PFSK-1 (cell line): ENCODE results near the gene METTL1.

Source experiments
- FOXP2 ChIP-seq: optimal IDR thresholded peaks from 2 replicates; pipeline ENCODE3; 2011; ENCODE audit warnings: borderline replicate concordance, control low read depth, inconsistent platforms; ENCODE audit not compliant: insufficient read depth; ENCODE audit errors: extremely low read length, extremely low read depth
- POLR2AphosphoS5 ChIP-seq: IDR thresholded peaks from 2 replicates; pipeline ENCODE4 v1.6.1; 2012; ENCODE audit warnings: low read depth, mild to moderate bottlenecking, control low read depth, low read length, moderate library complexity
- SIN3A ChIP-seq: IDR thresholded peaks from 2 replicates; pipeline ENCODE4 v1.6.1; 2012; ENCODE audit warnings: mild to moderate bottlenecking, low read length, moderate library complexity, borderline replicate concordance; ENCODE audit not compliant: insufficient read depth
- TAF1 ChIP-seq: IDR thresholded peaks from 2 replicates; pipeline ENCODE4 v1.6.1; 2012; ENCODE audit warnings: low read length, control low read depth, borderline replicate concordance; ENCODE audit not compliant: insufficient read depth
- TF ChIP-seq, protein P1 (sequence below), 2 experiments: IDR thresholded peaks; 2 replicates each; pipeline versions ENCODE4 v1.6.1 to v1.8.0; 2011 to 2012; ENCODE audit warnings: low read depth in 2 of 2, low read length in 2 of 2, control low read depth in 1 of 2, inconsistent platforms in 1 of 2, mild to moderate bottlenecking in 1 of 2, moderate library complexity in 1 of 2; ENCODE audit not compliant: insufficient read depth in 1 of 2

DNA sequence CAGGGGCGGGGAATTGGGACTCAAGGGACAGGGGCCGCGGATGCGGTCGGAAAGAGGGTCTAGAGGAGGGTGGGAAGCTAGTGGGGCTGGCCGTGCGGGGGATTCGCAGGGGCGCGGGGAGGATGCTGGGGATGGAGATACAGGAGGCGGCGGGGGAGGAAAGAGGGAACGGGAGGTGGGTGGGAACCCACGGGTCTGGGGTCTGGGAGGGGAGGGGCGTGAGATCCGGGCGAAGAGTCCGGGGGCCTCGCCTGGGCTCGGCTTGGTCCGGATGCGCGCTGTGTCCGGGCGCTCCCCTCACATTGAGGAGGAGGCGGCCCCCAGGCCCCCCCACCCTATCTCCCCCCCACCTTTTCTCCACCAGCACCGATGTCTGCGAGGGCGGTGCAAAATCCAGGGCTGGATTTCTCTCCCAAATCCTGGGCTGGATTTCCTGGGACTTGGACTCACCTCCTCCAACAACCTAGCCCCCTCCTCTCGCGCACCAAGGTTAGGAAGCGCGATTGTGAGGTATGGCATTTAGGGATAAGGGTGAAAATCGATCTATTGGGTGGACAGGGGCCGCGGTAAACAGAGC is 33.2 kb downstream of the METTL1 start, which contains the start of gene AGAP2:
- TF ChIP-seq TAF1: no peak
- TF ChIP-seq POLR2AphosphoS5: no peak
- TF ChIP-seq SIN3A: no peak
- TF ChIP-seq, protein P1, sequence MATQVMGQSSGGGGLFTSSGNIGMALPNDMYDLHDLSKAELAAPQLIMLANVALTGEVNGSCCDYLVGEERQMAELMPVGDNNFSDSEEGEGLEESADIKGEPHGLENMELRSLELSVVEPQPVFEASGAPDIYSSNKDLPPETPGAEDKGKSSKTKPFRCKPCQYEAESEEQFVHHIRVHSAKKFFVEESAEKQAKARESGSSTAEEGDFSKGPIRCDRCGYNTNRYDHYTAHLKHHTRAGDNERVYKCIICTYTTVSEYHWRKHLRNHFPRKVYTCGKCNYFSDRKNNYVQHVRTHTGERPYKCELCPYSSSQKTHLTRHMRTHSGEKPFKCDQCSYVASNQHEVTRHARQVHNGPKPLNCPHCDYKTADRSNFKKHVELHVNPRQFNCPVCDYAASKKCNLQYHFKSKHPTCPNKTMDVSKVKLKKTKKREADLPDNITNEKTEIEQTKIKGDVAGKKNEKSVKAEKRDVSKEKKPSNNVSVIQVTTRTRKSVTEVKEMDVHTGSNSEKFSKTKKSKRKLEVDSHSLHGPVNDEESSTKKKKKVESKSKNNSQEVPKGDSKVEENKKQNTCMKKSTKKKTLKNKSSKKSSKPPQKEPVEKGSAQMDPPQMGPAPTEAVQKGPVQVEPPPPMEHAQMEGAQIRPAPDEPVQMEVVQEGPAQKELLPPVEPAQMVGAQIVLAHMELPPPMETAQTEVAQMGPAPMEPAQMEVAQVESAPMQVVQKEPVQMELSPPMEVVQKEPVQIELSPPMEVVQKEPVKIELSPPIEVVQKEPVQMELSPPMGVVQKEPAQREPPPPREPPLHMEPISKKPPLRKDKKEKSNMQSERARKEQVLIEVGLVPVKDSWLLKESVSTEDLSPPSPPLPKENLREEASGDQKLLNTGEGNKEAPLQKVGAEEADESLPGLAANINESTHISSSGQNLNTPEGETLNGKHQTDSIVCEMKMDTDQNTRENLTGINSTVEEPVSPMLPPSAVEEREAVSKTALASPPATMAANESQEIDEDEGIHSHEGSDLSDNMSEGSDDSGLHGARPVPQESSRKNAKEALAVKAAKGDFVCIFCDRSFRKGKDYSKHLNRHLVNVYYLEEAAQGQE (IDR thresholded peaks at IDR 0.05; ENCODE audit: insufficient read depth in 1 of 2, low read depth in 2 of 2, low read length in 2 of 2): no peak
- no peak for TF ChIP-seq FOXP2
